Upper lobe of left lung (tissue), 4 donors: ENCODE data around the gene CLEC16A.

ENCODE experiments used
- EP300 ChIP-seq, 4 donors: sonication (generic); formaldehyde crosslinking; IDR thresholded peaks; one replicate each; pipeline ENCODE4 v1.5.1; 2017; ENCODE audit warnings: antibody characterized with exemption in 4 of 4, control low read depth in 2 of 4
- POLR2A ChIP-seq, 4 donors: fragments of 450-650 bp; IDR thresholded peaks; one replicate each; pipeline ENCODE4 v1.5.1; 2016 to 2017; ENCODE audit warnings: antibody characterized with exemption in 4 of 4, mild to moderate bottlenecking in 2 of 4
- TF ChIP-seq, protein P1 (sequence below), 6 experiments: fragments of 450-650 bp in 4 of 6; fragments of 200-600 bp in 2 of 6; sonication (generic) in 2 of 6; IDR thresholded peaks; one replicate each; pipeline ENCODE4 v1.5.1; 2016 to 2019; ENCODE audit warnings: antibody characterized with exemption in 6 of 6

- TF ChIP-seq EP300 (IDR thresholded peaks at IDR 0.05) (no peak), POLR2A (IDR thresholded peaks at IDR 0.05) (no peak)
- TF ChIP-seq, protein P1, sequence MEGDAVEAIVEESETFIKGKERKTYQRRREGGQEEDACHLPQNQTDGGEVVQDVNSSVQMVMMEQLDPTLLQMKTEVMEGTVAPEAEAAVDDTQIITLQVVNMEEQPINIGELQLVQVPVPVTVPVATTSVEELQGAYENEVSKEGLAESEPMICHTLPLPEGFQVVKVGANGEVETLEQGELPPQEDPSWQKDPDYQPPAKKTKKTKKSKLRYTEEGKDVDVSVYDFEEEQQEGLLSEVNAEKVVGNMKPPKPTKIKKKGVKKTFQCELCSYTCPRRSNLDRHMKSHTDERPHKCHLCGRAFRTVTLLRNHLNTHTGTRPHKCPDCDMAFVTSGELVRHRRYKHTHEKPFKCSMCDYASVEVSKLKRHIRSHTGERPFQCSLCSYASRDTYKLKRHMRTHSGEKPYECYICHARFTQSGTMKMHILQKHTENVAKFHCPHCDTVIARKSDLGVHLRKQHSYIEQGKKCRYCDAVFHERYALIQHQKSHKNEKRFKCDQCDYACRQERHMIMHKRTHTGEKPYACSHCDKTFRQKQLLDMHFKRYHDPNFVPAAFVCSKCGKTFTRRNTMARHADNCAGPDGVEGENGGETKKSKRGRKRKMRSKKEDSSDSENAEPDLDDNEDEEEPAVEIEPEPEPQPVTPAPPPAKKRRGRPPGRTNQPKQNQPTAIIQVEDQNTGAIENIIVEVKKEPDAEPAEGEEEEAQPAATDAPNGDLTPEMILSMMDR (IDR thresholded peaks at IDR 0.05) = no peak
Measured at GRCh38 chr16:11075163-11075562, 130.8 kb downstream of the CLEC16A start.
